ENCODE measurements around the gene ZRANB1. TPM values are rescaled to one million over a fixed set of nuclear protein-coding genes. Genes with fewer than 3 reads are reported as not detected.

Gene ZRANB1
- total and polyA plus RNA-seq, 3 donors from 2014 or later: 37.9 to 46.7 (median 38.7) TPM

DNA sequence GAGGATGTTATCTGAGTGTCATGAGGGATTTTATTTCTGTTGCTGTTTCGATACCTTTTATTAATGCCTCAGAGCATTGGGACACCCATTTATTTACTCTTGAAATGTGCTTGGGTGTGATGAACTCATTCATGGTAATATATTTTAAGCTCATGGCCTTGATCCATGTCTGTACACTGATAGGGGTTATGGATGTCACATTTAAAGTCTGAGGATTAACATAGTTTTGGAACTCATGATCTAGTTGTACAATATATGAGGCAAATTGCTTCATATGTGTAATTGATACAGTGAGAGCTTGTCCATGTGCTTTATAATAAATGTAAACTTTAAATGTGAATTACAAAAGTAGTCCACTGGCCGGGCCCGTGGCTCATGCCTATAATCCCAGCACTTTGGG, 23.0 kb upstream of the ZRANB1 start:
- H3K36me3 ChIP-seq (ENCODE audit: low read depth, missing control alignments): no peaks in the 10 kb centered on the region
- intact Hi-C loops (cut with DNase I; ENCODE audit: low total_unique reads): loop anchor here (10.0 kb wide), 1 partner anchor 136 kb away; no protein-coding TSS in a partner anchor
- 38 to 51% methylated on average over 3 of the region's 3 CpGs for WGBS, 2 donors
- TF ChIP-seq, protein P1, sequence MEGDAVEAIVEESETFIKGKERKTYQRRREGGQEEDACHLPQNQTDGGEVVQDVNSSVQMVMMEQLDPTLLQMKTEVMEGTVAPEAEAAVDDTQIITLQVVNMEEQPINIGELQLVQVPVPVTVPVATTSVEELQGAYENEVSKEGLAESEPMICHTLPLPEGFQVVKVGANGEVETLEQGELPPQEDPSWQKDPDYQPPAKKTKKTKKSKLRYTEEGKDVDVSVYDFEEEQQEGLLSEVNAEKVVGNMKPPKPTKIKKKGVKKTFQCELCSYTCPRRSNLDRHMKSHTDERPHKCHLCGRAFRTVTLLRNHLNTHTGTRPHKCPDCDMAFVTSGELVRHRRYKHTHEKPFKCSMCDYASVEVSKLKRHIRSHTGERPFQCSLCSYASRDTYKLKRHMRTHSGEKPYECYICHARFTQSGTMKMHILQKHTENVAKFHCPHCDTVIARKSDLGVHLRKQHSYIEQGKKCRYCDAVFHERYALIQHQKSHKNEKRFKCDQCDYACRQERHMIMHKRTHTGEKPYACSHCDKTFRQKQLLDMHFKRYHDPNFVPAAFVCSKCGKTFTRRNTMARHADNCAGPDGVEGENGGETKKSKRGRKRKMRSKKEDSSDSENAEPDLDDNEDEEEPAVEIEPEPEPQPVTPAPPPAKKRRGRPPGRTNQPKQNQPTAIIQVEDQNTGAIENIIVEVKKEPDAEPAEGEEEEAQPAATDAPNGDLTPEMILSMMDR (IDR thresholded peaks at IDR 0.05): no peak
- TF ChIP-seq POLR2A (IDR thresholded peaks at IDR 0.05): no peak
- H3K9me3 ChIP-seq: no peaks in the 10 kb centered on the region
- DNase-seq: no peak
- peak overlapping the region; percentile 98 to 100 for H3K27ac ChIP-seq
- no peaks in the 10 kb centered on the region for H3K27me3 ChIP-seq
- H3K4me1 ChIP-seq: peaks cover 15% of the 10 kb centered on the region
- H3K4me3 ChIP-seq: no peak overlapping the region

DNA sequence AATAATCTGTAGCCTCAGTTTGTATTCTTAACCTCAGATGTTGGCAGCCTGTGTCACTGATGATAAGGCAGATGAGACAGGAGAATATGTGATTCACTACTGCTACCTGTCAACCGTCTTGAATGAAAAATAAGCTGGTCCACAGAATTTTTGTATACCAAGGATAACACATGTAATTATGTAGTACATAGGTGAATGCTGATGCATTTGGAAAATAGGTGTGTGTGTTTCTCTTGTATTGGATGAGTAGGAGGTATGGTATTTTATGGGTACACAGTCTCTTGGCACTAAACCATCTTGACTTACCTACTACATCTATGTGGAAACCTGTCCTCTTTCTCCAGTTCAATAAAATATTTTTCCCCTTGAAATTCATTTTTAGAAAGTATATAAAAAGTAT, 20.7 kb upstream of the ZRANB1 start:
- Histone ChIP-seq H3K4me3 (no peak overlapping the region), H3K36me3 (ENCODE audit: low read depth, missing control alignments) (no peaks in the 10 kb centered on the region), H3K27ac (no peak overlapping the region), H3K9me3 (no peaks in the 10 kb centered on the region), H3K27me3 (no peaks in the 10 kb centered on the region), H3K4me1 (peaks cover 7% of the 10 kb centered on the region)
- TF ChIP-seq, protein P1 (IDR thresholded peaks at IDR 0.05): no peak
- TF ChIP-seq POLR2A (IDR thresholded peaks at IDR 0.05): no peak
- no peak for DNase-seq
- intact Hi-C loops (cut with DNase I; ENCODE audit: low total_unique reads): no loop called here
- 67 to 83% methylated on average over 1 of the region's 1 CpG for WGBS, 2 donors

DNA sequence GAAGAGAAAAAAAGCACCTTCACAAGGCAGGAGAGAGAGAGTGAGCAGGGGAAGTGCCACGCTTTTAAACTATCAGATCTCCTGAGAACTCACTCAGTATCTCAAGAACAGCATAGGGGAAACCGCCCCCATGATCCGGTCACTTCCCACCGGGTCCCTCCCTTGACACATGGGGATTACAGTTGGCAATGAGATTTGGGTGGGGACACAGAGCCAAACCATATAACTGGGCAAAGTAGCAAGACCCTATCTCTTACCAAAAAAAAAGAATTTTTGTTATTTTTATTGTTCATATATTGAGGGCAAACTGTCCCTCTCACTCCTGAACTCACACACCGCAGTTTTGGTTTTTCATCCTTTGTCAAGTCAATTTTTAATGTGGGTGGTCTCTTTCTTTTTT, 18.2 kb upstream of the ZRANB1 start:
- Histone ChIP-seq H3K4me1 (peaks cover 7% of the 10 kb centered on the region), H3K4me3 (no peak overlapping the region), H3K27me3 (no peaks in the 10 kb centered on the region), H3K9me3 (no peaks in the 10 kb centered on the region), H3K36me3 (ENCODE audit: low read depth, missing control alignments) (no peaks in the 10 kb centered on the region), H3K27ac (no peak overlapping the region)
- 85 to 92% methylated on average over 5 of the region's 5 CpGs for WGBS, 2 donors
- DNase-seq: no peak
- TF ChIP-seq POLR2A (IDR thresholded peaks at IDR 0.05): no peak
- TF ChIP-seq, protein P1 (IDR thresholded peaks at IDR 0.05): no peak
- intact Hi-C loops (cut with DNase I; ENCODE audit: low total_unique reads): no loop called here

DNA sequence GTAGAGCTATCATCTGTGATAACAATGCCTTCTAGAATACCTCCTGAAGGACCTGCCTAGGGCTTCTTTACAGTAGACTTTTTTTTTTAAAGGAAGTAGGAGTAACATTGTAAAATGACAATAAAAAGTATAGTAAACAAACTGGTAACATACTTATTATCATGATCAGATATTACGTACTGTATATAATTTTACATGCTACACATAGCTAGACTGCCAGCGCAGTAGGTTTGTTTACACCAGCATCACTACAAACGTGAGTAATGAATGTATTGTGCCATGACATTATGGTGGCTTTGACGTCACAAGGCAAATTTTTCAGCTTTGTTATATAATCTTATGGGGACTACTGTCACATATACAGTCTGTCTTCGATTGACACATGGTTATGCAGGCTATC, 15.4 kb upstream of the ZRANB1 start:
- intact Hi-C loops (cut with DNase I; ENCODE audit: low total_unique reads): no loop called here
- no peak for DNase-seq
- Histone ChIP-seq H3K27ac (no peak overlapping the region), H3K27me3 (no peaks in the 10 kb centered on the region), H3K4me1 (no peaks in the 10 kb centered on the region), H3K4me3 (no peak overlapping the region), H3K36me3 (ENCODE audit: low read depth, missing control alignments) (no peaks in the 10 kb centered on the region), H3K9me3 (no peaks in the 10 kb centered on the region)
- TF ChIP-seq, protein P1 (IDR thresholded peaks at IDR 0.05): no peak
- no peak for TF ChIP-seq POLR2A (IDR thresholded peaks at IDR 0.05)
- 86% methylated on average over 5 of the region's 5 CpGs for WGBS, 2 donors

DNA sequence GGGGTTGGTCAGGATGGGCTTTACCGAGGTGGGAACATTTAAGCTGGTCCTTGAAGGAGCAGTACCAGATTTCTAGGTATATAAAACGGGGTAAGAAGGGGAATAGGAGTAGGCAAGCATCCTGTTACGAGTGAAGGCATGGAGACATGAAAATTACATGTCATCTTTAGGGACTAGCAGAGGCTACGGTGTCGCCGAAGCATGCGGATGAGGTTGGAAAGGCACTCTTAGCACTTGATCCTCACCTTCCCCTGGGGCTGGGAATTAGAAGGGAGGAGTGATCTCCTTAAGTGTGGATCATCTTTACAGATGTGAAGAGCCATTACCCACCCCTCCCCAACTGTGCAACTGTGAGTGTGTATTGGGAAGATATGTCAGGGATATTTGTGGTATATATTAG, 13.8 kb upstream of the ZRANB1 start:
- WGBS, 2 donors: 79 to 94% methylated on average over 7 of the region's 7 CpGs
- Histone ChIP-seq H3K4me3 (no peak overlapping the region), H3K27me3 (no peaks in the 10 kb centered on the region), H3K27ac (no peak overlapping the region), H3K9me3 (no peaks in the 10 kb centered on the region), H3K36me3 (ENCODE audit: low read depth, missing control alignments) (no peaks in the 10 kb centered on the region), H3K4me1 (no peaks in the 10 kb centered on the region)
- TF ChIP-seq POLR2A (IDR thresholded peaks at IDR 0.05): no peak
- TF ChIP-seq, protein P1 (IDR thresholded peaks at IDR 0.05): no peak
- intact Hi-C loops (cut with DNase I; ENCODE audit: low total_unique reads): no loop called here
- DNase-seq: no peak

Data from testis (tissue), 3 donors.